Measurements from ENCODE around the gene CNTNAP4.

Gene CNTNAP4

DNA sequence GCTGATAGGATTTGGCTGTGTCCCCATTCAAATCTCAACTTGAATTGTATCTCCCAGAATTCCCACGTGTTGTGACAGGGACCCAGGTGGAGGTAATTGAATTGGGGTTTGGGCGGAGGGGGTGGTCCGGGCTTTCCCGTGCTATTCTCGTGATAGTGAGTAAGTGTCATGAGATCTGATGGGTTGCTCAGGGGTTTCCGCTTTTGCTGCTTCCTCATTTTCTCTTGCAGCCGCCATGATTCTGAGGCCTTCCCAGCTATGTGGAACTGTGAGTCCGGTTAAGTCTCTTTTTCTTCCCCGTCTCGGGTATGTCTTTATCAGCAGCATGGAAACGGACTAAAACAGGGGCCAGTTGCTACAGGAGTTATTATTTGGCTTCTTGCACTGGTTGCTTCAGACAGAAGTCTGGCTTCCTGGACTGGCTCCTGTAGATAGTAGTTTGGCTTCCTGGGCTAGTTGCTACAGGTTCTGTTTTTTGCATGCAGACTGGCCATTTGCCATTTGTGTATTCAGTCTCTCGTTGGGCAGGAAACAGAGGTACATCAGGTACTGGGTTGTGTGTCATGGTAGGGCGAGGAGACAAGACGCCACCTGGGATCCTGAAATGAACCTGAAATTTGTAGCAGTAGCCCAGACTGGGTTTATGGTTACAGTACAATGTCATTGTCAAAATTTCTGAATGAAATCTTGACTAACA is 32.6 kb downstream of the CNTNAP4 start:
- no peak for DNase-seq

DNA sequence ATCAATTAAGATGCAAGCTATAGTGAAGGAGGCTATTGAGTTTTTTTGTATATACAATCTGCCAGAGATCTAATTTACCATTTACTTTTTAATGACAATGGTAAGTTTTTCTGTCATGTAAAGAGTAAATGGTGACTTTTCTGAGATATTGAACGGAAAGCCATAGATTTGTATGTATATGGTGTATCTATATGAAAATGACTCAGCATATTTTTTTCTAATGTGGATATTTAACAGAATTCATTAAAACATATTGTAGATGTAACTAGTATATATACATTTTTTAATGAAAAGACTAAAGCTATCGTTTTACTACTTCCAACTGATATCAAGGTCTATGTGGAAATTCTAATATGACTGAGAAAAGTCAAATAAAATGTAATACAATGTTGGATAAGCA is 34.1 kb downstream of the CNTNAP4 start:
- no peak for DNase-seq

DNA sequence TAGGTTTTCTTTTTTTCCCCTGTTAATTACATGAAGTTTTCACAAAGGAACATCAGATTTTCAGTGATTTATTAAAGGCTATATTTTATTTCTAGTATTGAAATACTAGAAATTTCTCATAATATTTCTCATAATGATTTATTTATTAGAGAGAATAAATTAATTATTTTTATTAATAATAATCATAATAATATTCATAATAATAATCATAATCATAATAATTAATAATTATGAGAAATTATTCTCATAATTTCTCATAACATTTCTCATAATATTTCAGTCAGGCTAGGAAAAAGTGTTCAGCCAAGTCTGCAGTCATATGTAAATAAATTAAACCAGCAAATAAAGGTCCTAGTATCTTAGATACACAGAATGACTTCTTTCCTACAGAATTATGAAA is 41.4 kb downstream of the CNTNAP4 start:
- DNase-seq: no peak

DNA sequence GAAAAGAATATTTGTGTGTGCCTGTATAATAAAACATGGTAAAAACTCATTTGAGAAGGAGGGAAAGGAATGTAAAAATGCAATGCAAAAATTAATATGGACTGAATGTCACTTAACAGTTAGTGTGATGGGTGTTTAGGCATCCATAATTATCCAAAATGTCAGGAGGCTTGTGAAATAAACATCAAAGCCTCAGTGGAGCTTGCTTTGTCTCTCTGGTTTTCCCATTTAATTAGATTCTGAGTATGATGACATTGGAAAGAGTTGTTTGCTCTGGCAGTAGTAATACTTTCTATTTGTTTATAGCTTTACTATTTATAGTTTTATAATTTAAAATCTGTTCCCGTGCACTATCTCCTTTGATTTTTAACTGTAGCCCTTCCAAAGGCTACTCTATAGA is 51.9 kb downstream of the CNTNAP4 start:
- DNase-seq: no peak

DNA sequence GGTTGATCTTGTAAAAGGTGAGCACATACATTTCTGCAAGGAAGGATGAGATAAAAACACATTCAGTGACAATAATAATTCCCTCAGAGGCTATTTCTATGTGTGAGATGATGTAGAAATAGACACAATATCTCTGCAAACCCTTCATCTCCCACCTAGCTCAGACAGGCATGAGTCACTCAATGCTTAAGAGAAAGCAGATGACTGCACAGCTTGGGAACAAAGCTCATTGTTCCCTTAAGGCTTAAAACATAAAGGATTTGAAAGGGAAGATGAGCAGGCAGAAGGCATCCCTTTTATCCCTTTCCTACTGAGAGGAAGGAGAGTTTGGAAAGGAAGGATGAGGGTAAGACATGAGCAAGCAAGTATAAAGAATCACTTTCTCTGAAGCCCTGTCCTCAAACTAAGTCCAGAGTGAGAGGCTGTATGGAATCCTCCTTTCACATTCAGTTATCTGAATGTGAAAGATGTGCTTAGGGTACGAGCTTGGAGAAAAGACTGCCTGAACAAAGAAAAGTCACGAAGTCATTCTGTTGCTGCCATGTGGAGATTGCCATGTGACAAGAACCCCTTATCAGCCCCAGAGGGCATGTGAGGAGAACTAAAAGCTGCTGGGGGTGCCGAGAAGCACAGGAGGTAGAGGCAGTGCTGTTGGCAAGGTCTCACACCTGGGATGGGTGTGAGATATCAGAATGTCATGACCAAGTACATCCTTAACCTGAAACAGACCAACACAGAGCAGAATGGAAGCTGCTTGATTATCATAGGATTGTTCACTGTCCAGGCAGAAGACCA is 58.2 kb downstream of the CNTNAP4 start:
- DNase-seq: no peak

DNA sequence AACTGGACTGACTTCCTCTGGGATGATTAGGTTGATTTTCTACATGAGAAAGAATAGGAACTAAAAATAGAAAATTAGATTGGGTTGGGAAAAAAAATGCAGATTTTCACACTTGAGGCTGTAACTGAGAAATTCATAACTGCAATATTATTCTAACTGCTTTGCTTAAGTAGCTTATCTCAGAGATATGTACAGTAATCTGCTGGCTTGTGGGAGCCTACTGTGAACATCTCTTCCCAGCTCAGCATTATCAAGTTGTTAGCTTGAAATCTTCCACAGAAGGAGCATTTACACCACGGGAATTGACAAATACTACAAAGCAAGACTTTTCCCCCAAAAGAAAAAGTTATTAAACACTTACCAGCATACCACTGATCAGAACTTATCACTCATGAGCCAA is 58.9 kb downstream of the CNTNAP4 start:
- no peak for DNase-seq

DNA sequence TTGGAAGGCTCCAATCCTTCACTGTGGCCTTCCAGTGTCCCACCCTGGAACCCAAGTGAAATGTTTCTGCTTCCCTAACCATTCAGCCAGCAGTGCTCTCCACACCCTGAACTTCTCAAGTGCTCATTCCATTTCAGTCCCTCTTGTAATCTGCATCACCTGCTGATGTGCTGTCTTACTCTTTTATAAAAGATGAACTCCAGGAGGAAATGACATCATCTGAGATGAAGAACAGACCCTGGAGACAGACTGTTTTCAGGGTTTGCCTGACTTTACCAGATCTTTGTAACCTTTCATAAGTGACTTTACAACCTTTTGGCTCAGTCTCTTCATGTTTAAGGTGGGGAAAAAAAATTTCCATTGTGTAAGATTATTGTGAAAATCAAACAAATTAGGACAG is 61.3 kb downstream of the CNTNAP4 start:
- DNase-seq: no peak

DNA sequence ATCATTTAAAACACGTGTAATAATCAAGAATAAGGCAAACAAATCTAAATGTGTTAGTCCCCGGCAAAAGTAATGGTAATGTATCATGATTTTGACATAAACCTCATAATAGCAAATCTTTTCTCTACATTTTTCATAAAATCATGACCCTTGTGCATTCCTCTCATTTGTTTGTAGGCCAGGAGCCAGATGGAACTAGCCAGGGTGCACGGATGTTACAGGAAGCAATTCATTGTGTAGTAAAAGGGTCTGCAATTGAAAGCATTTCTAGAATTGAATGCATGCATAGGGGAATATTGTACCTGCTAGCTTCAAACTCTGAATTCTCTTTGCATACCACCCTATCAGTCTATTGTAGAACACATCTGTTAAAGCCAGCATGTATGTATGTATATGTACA is 66.6 kb downstream of the CNTNAP4 start:
- DNase-seq: no peak

DNA sequence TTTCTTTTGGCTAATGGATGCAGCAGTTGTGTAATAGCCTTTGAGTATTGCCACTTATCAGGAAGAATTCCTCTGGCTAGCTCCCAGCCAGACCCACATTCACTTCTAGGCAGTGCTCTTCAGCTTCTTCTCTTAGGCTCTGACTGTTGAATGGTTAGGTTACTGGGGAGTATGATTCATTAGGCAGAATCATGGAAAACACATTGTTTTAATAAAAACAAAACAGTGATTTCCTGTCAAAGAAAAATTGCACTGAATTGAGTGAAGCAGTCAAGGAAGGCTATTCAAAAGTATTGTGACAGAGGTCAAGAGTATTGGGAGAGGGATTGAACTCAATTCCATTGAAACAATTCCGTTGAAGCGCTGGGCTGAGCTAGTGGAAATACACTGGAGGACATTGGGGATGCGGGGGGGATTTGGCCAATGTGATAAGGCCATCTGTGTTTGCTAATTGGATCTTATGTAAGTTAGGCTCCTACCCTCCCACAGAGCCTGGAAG is 68.0 kb downstream of the CNTNAP4 start:
- DNase-seq: no peak

DNA sequence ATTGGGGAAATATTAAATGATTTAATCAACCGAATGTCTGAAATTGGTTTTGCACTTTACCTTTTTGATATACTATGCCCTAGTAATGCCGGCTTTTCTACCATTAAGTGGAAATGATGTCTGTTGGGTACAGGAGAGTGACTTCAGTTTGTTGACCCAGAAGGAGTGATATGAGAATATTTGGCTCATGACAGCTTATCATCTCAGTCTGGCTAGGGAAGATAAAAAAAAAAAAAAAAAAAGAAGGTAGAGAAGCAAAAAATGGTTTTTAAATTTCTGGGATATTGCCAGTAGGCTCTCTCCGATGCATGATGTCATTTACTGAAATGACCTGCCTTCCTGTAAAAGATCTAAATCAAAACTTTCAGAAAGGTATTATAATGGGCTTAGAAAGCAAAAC is 69.0 kb downstream of the CNTNAP4 start:
- DNase-seq: no peak

DNA sequence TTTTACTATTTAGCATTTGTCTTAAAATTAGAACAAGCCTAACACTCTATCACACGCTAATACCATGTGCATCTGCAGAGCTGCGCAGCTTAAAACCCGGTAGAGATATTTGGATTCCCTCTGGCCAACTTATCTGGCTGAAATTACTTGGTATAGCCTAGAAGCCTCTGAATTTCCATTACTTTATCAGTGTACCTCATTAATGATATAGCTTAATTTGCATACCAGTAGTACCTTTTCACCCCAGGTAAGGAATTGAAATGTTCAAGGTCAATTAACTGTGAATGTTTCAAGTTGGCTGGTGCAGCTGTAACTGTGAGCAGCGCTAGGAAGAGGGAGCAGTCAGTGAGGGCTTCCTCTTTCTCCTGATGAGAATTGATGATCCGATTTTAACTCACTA is 74.2 kb downstream of the CNTNAP4 start:
- no peak for DNase-seq

DNA sequence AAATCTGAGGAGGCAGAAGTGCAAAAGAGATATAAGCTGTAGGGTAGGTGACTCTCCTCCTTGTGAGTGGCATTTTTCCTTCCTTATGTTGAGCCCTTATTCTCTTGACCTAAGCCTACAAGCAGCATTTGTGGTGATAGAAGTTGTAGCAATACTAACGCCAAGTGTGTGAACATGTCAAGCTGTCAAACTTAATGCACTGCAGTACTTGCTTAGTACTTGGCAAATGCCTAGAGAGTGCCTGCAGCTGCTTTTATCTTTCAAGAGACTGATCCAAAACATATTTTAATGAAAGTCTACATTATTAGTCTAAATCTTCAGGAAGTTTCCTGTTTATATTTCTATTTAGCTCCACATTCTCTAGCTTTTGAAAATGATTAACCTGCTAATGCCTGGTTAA is 83.2 kb downstream of the CNTNAP4 start:
- DNase-seq: no peak

DNA sequence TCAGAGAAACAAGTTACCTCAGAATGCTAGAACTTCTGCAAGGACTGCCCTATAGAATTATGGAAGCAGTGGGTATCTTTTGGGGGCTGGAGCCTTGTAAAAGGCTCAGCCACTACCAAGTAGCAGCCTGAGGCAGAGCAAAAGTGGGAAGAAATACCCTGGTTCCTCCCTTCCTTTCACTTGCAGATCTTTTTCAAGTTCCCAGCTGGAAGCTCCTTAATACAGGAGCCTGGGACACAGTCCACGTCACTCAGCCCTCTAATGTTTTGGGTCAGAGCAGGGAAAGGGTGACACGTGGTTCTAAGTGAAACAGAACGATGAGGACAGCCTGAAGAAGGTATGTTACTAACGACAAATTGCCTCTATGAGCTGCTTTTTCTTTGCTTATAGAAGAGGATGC is 93.1 kb downstream of the CNTNAP4 start:
- no peak for DNase-seq

DNA sequence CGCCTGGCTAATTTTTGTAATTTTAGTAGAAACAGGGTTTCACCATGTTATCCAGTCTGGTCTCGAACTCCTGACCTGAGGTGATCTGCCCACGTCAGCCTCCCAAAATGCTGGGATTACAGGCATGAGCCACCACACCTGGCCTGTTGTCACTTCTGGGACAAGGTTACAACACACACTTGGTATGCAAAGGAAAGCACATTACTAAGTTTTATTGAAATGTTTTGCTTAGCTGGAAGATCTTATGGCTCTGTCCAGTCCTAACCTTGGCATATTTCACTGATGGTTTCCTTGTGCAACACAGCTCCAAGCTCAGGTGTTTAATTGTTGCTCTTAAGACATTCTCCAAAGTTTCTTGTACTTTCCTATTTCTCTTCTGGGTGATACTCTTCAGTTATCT is 94.2 kb downstream of the CNTNAP4 start:
- DNase-seq: no peak

DNA sequence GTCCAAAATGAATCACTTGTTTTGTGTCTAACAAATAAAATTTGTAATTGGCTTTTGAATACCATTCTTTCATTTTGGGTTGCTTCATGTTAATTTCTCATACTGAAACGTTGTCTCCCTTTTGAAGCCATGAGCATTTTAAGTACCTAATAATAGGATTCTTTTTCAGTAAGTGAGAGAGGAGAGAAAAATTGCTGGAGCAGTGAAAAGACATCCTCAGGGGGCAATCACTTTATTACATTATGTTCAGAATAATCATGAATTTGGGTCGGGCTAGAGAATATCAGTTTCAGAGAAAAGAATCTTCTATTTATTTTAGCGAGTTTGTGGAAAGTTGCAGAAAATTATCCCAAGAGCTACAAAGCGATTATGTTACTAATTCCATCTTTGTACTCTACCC is 96.8 kb downstream of the CNTNAP4 start:
- DNase-seq: no peak

DNA sequence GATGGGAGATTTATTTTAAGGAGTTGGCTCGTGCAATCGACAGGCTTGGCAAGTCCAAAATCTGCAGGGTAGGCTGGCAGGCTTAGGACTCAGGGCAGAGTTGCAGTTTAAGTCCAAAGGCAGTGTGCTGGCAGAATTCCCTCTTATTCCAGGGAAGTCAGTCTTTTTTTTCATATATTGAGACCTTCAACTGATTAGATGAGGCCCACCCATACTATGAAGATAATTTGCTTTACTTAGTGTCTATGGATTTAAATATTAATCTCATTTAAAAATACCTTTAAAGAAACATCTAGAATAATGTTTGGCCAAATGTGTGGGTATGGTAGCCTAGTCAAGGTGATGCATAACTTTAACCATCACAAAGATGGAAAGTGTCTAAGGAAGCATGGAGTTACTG is 99.8 kb downstream of the CNTNAP4 start:
- DNase-seq: no peak

DNA sequence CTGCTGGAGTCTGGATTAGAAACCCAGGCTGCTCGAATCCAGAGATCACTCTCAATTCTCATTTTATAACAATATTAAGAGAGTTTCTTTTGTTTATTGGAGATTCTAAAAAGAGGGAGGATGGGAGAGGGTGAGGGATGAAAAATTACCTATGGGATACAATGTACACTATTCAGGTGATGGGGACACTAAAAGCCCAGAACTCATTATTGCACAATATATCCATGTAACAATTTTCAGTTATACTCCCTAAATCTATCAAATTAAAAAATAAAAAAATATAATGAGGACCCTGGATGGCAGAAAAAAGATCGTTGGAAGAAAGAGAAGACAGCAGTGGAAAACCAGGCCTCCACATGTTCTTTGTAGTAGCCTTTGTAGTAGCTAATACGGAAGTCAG is 100.8 kb downstream of the CNTNAP4 start:
- no peak for DNase-seq

DNA sequence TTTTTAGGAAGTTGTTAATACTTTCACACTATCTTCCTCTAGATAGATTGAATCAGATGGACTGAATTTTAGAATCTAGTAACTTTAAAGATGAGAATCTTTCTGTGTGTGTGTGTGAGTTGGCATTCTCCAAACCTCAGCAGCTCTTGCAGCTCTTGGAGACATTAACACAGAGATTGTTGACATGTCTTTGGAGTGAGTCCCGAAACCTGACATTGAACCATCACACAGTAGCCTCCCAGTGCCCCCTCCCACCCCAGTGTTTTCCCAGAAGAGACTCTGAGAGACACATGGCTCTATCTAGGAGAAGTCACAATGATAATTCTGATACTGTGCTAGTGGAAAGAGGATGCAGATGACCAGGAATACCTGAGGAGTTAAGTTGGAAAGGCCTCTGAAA is 103.9 kb downstream of the CNTNAP4 start:
- DNase-seq: no peak

DNA sequence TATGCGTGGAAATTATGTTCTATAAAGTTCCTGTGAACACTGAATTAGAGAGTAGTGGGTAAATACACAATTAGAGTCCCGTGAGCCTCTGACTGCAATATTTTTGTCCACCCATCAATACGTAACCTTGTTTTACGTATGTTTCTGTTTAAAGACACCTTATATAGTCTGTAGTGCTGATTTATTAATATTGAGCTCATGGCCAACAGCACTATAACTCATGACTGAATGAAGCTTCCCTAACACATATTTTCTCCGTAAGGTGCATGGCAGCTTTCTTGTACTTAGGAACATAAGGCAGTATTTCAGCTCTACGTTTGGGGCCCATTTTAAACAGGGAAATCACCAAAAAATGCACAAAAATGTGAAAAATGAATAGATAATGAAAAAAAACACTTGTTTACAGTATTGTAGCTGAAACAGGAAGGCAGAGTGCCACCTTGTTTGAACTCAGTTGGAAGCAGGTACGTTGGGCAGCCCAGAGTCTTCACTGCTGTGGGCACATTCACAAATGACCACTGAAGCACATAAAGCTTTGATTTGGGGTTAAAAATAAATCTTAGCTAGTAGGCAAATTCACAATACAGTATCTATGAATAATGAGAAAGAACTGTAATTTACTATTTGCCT is 108.5 kb downstream of the CNTNAP4 start:
- DNase-seq: no peak

DNA sequence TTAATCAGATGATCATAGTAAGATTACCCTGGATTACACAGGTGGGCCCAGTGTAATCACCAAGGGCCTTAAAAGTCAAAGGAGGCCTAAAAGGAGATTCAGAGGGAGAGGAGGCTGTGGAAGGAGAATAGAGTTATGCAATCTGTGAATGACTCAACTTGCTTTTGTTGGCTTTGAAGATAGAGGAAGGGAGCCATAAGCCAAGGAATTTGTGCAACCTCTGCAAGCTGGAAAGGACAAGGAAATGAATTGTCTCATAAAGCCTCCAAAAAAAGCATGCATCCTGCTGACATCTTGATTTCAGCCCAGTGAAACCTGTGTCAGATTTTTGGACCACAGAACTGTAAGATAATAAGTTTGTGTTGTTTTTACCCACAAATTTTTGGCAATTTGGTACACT is 109.6 kb downstream of the CNTNAP4 start:
- DNase-seq: no peak

DNA sequence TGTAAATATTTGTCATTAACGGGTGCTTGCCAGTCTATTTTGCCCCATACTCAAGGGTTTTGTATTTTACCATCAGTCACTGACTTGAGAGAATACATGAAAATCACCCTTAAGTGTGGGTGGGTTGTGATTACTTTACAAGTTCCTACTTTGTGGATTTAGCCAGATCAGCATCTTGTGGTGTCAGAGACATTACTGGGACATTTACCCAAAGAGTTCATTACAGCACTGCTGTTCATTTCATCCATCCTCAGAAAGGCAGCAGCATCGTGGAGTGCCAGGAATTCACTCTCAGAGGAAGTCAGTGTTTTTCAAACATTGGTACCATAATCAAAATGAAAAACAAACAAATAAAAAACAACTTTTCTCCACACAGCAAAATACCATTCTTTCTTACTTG is 110.8 kb downstream of the CNTNAP4 start:
- DNase-seq: no peak

DNA sequence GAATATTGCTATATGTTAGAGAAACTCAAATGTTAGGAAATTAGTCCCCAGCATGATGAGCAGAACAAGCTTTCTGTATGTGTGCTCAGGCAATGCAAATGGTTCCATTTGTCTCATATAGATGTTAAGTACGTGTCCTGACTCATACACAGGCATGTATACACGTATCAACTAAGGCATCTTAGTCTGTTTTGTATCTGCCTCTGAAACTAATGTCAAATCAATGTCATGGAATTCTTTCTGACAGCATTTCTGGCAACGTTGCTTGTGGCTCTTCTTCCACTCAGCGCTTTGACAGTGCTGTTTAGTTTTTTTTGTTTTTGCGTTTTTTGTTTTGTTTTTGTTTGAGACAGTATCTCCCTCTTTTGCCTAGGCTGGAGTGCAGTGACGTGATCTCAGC is 111.9 kb downstream of the CNTNAP4 start:
- no peak for DNase-seq

DNA sequence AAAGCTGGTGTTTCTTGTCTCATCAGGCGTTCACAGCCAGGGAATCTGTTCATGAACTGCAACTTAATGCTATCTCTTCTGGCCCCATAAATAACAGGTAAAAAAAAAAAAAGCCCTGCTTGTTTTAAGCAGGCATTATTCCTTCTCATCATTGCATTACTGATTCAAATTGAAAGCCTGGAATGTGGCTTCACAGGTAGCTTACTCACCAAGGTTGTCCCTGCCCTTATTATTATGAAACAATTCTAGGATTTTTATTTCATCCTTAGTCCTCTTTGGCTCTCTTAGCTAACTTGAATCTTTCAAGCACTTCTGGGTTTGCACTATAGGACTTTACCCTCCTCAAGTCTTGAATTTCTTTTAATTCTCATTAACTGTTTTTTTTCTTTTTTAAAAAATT is 113.3 kb downstream of the CNTNAP4 start:
- no peak for DNase-seq

DNA sequence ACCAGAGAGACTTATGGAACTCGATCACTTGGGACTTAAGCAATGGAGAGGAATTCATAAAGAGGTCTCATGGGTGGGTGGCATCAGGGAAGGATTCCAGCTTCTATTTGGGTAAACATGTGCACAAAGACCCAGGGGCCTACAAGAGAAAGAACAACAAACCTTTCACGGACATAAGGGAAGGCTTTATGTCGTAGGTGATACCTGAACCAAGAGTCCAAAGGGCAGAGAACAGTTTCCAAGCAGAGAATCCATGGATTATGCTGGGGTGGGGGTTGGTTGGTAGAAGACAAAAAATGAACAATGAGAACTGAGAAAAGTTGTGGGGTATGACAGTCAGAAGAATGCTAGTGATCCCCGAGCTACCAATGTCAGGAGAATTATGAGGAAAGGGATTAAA is 119.8 kb downstream of the CNTNAP4 start:
- DNase-seq: no peak
